ENCODE data around the gene C3orf33.
"Not testable (repeated sequence)": the region's sequence is repeated elsewhere in the genome, so short reads cannot be mapped to it uniquely, and the experiment has no call there.

Gene C3orf33, protein sequence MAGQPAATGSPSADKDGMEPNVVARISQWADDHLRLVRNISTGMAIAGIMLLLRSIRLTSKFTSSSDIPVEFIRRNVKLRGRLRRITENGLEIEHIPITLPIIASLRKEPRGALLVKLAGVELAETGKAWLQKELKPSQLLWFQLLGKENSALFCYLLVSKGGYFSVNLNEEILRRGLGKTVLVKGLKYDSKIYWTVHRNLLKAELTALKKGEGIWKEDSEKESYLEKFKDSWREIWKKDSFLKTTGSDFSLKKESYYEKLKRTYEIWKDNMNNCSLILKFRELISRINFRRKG

DNA sequence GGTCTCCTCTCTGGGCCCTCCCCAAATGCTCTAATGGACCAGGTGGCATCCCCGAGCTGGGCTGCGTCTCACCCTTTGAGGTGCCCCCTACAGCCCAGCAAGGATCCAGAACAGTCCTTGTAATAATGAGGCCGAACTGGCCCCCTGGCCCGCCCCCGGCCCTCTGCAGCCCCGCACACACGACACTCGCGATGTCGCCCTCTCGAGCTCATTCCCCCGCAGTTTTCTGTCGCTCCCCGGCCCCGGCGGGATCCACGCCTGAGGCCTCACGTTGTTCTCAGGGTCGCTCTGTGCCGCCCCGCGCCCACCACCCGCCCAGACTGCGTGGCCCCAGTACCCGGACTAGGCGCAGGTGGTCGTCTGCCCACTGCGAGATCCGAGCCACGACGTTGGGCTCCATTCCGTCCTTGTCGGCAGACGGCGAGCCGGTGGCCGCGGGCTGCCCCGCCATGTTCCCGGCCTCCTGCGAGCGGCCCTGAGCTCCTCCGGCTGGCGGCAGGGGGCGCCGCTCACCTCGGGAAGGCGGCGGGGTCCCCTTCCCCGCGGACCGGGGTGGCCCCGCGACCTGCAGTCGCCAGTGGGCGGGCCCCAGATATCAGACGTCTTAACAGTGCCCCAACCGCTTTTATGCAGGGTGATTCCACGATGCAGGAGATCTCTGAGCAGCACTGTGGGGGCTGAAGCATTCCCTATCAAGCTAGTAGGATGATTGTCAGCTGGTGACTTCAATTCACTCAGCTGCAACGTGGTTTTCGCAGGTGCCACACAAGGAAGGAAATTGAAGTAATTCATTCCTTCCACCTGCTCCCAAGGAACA is at the start of gene C3orf33:
Gene C3orf33 (minus strand): TSS at position 477 of the 817 bp plus-strand sequence. CDS start 26 bp downstream, at position 451.
- Mint-ChIP-seq H3K4me1 (peaks cover 2 to 20% of the 10 kb centered on the region in 2 donors), H3K27me3 (peaks cover 9 to 12% of the 10 kb centered on the region in 2 donors), H3K36me3 (peaks cover 3 to 5% of the 10 kb centered on the region in 2 donors), H3K4me3 (peak within 1 kb of the TSS; percentile 86 to 97), H3K9me3 (no peaks in the 10 kb centered on the region), H3K27ac (peak within 1 kb of the TSS; percentile 88)
- DNase-seq (peak; percentile 70), ATAC-seq (replicated peaks) (peak; percentile 95 to 96)

DNA sequence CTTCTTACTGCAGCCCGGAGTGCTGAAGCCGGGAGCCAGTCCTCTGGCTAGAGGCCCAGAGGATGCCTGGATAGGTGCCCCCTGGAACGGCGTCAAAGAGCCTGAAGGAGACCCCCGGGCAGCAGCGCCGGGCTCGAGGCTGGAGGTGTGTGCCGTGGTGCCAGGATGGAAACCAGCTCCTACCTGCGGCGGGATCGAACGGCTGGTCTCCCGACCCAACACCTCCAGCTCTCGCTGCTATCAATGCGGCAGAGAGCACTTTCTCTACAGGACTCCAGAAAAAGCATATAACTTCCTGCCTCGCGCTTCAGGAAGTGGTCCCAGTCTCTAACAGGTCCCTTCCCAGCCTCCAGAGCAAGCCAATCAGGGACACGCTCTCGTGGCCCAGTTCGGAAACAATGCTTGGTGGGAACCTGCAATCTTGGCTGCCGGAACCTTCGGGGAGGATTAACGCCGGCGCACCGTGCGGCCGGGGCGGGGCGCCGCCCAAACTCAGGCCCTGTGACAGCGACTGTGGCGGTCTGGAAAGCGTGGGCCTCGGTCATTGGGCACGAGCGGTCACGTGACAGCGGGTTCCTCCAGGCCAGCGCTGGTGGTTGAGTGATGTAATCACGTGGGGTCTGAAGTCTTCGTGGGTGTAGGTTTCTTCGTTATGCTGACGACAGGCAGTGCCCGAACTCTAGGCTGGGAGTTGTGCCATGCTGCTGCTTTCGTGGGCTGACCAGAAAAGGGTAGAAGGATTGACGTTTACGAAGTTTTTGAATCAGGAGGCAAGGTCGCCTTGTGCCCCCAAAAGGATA is 48.3 kb upstream of the C3orf33 start, which contains the start of gene SLC33A1:
Gene SLC33A1 (minus strand): TSS at position 287 of the 800 bp plus-strand sequence. CDS start 430 bp downstream, outside the sequence.
- ATAC-seq (replicated peaks) (peak; percentile 93 to 96), DNase-seq (peak; percentile 100)
- no peaks in the 10 kb centered on the region for H3K9me3 Mint-ChIP-seq
- H3K4me3 Mint-ChIP-seq, result peak within 1 kb of the TSS; percentile 92 to 99
- H3K36me3 Mint-ChIP-seq, result peaks cover 7 to 25% of the 10 kb centered on the region in 2 donors
- no peaks in the 10 kb centered on the region for H3K27me3 Mint-ChIP-seq
- peaks cover 17 to 25% of the 10 kb centered on the region in 2 donors for H3K4me1 Mint-ChIP-seq
- peak within 1 kb of the TSS; percentile 98 for H3K27ac Mint-ChIP-seq

DNA sequence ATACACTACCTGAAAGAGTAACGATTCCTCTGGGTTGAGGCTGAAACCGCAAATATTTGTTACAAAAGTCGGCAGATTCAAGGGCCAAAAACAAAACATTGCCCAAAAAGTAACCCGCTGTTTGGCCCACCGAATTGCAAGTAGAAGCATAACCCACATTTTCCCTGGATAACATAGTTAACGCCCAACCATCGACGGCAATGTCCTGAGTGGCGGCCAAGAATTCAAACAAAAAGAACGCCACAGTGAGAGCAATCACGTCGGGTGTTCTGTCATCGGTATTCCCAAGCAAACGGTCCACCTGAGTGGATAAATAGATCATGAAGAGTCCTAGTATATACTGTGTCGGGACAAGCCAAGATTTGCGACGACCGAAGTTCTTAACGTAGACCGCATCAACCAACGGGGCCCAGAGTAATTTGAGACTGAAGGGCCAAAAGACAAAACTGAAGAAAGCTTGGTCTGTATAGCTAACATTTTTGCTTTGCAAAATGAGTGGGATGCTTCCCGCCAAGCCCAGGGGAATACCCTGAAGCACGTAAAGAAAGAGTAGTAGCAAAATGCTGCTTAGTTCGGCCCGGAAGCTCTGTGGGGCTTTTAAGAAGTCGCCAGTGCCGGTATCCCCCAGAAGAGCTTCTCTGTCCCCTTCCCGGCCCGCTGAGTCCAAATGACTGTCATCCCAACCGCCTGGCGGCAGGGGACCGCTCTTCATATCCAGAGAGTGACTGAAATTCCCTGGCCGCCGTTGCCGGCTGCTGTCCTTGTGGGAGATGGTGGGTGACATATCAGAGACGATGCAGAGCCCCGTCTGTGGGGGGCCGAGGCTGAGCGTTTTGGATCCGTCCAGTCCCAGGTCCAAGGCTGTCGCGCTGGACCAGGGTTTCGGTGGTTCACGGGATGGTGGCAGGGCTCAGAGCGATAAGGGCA is 47.4 kb upstream of the C3orf33 start:
- Mint-ChIP-seq H3K27me3 (no peaks in the 10 kb centered on the region), H3K4me3 (peak overlapping the region; percentile 92 to 99), H3K27ac (peak overlapping the region; percentile 98), H3K9me3 (no peaks in the 10 kb centered on the region), H3K36me3 (peaks cover 9 to 29% of the 10 kb centered on the region in 2 donors), H3K4me1 (peaks cover 19 to 26% of the 10 kb centered on the region in 2 donors)
- peak in 1 of 2 donors; percentile 1 for ATAC-seq (replicated peaks)
- DNase-seq, result peak; percentile 4

DNA sequence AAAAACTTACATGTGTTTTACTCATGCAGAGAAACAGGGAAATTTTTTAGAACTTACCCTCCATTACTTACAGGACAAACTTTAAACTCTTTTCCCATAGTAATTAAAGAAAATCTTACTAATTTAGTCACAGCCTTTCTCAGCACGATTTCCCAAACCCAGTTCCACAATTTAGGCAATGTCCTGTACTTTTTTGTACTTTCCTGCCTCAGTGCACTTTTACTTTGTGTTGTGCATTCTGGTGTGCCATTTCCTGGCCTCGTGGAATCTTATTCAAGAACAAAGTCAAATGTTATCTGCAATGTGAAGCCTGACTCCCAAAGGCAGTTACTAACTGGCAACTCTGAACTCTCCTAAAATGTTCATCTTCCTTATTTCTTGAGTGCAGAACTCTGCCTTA is 46.3 kb upstream of the C3orf33 start:
- peaks cover 16 to 37% of the 10 kb centered on the region in 2 donors for H3K36me3 Mint-ChIP-seq

DNA sequence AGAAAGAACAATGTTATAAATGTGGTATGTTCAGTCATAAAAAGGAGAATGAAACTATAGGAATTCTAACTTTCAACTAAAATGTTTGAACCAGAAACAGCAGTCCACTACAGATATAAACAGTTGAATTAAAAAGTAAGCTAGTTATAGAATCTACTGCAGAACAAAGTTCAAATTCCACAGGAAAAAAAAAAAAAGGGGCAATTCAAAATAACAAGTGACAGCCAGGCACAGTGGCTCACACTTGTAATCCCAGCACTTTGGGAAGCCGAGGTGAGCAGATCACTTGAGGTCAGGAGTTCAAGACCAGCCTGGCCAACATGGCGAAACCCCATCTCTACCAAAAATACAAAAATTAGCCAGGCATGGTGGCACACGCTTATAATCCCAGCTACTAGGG is 43.3 kb upstream of the C3orf33 start:
- not testable (repeated sequence) for H3K4me3 Mint-ChIP-seq; H3K27me3 Mint-ChIP-seq; H3K9me3 Mint-ChIP-seq; ATAC-seq (replicated peaks); DNase-seq; H3K27ac Mint-ChIP-seq
- peaks cover 11 to 39% of the 10 kb centered on the region in 2 donors for H3K36me3 Mint-ChIP-seq
- H3K4me1 Mint-ChIP-seq, result peaks cover 20 to 42% of the 10 kb centered on the region in 2 donors

More for the DNA sequence above, 46.3 kb upstream of the C3orf33 start:
- no peaks in the 10 kb centered on the region for H3K27me3 Mint-ChIP-seq
- ATAC-seq (replicated peaks) (no peak), DNase-seq (no peak)
- H3K4me1 Mint-ChIP-seq, result peaks cover 22 to 34% of the 10 kb centered on the region in 2 donors
- H3K4me3 Mint-ChIP-seq, result peak overlapping the region; percentile 92 to 99
- H3K27ac Mint-ChIP-seq, result no peak overlapping the region
- H3K9me3 Mint-ChIP-seq, result no peaks in the 10 kb centered on the region

DNA sequence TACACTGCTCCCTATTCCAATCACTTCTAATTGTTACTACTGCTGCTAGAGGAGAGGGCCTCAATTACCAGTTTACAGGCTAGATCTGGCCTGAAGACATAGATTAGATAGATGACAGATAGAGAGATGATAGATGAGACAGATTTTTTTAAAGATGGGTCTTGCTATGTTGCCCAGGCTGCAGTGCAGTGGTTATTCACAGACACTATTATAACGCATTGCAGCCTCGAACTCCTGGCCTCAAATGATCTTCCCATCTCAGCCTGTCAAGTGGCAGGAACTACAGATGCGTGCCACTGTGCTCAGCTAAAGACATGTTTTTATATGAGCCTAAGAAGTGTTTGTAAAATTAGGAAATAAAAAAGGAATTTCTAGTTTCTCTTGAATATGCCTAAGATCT is 41.9 kb upstream of the C3orf33 start:
- no peak overlapping the region for H3K4me3 Mint-ChIP-seq
- no peak for ATAC-seq (replicated peaks)
- DNase-seq, result no peak
- H3K36me3 Mint-ChIP-seq, result peaks cover 10 to 35% of the 10 kb centered on the region in 2 donors
- H3K4me1 Mint-ChIP-seq, result peaks cover 17 to 37% of the 10 kb centered on the region in 2 donors
- no peaks in the 10 kb centered on the region for H3K9me3 Mint-ChIP-seq
- H3K27me3 Mint-ChIP-seq, result no peaks in the 10 kb centered on the region
- H3K27ac Mint-ChIP-seq, result no peak overlapping the region

DNA sequence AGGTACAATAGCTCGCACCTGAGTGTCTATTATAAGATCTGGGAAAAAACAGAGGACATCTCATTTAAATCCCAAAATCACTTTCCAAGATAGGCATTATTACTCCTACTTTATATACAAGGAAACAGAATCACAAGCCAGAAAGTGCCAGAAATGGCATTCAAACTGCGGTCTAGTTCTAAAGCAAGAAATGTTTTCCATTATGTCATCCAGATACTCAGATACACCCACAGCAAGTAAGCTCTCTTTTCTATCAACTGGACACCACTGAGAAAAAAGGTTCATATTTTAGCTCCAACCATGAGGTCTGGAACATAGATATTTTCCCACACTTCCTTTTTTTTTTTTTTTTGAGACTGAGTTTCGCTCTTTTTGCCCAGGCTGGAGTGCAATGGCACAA is 40.0 kb upstream of the C3orf33 start:
- Mint-ChIP-seq H3K36me3 (peaks cover 11 to 21% of the 10 kb centered on the region in 2 donors), H3K4me1 (peaks cover 9 to 24% of the 10 kb centered on the region in 2 donors), H3K27ac (no peak overlapping the region), H3K27me3 (no peaks in the 10 kb centered on the region), H3K9me3 (no peaks in the 10 kb centered on the region), H3K4me3 (no peak overlapping the region)
- DNase-seq, result no peak
- ATAC-seq (replicated peaks), result no peak

DNA sequence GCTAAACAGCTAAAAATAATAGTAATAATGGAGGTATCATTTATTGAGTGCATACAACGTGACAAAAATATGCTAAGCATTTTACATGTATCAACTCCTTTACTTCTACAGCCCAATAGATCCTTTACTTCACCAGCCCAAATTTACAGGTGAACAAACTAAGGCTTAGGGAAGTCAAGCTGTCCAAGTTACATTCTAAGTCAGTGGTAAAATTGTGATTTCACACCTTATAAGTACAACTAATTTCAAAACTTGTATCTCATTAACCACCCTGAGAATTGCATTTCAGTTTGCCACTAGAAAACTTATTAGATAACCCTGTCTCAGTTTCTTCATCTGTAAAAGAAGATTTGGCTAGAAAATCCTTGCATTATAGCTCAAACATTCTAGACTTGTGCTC is 37.5 kb upstream of the C3orf33 start:
- H3K9me3 Mint-ChIP-seq, result no peaks in the 10 kb centered on the region
- ATAC-seq (replicated peaks) (no peak), DNase-seq (no peak)
- no peak overlapping the region for H3K4me3 Mint-ChIP-seq
- H3K27me3 Mint-ChIP-seq, result no peaks in the 10 kb centered on the region
- peaks cover 7 to 24% of the 10 kb centered on the region in 2 donors for H3K4me1 Mint-ChIP-seq
- no peak overlapping the region for H3K27ac Mint-ChIP-seq
- H3K36me3 Mint-ChIP-seq, result peaks cover 11 to 22% of the 10 kb centered on the region in 2 donors

DNA sequence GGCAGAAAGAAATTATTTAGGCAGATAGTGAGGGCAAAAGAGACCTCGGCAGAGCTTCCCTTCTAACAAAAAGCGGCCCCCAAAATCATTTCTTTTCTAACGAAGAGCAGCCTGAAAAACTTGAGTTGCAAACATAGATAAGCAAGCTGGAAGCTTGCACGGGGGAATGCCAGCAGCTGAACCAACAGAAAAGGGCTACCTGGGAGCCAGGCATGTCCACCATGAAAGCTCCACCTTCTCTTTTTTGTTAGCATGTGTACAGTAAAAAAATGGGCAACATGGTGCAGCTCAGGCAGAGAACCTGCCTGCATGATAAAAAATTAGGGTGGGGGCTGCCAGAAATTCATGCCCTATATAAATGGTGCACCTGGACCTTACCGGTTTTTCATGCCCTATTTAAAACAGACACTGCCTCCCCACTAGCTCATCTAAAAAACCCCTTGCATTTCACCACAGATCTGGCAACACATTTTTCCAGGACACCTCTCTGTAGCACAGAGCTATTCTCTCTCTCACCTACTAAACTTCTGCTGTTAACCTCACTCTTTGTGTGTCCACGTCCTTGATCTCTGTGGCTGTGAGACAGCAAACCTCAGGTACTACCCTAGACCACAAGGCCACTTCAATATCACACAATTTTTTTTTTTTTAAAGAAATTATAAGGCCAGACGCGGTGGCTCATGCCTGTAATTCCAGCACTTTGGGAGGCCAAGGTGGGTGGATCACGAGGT is 29.4 kb upstream of the C3orf33 start:
- Mint-ChIP-seq H3K4me1 (no peaks in the 10 kb centered on the region), H3K9me3 (no peaks in the 10 kb centered on the region), H3K27me3 (no peaks in the 10 kb centered on the region), H3K4me3 (no peak overlapping the region), H3K27ac (no peak overlapping the region), H3K36me3 (peaks cover 5 to 10% of the 10 kb centered on the region in 2 donors)
- DNase-seq (no peak), ATAC-seq (replicated peaks) (no peak)

DNA sequence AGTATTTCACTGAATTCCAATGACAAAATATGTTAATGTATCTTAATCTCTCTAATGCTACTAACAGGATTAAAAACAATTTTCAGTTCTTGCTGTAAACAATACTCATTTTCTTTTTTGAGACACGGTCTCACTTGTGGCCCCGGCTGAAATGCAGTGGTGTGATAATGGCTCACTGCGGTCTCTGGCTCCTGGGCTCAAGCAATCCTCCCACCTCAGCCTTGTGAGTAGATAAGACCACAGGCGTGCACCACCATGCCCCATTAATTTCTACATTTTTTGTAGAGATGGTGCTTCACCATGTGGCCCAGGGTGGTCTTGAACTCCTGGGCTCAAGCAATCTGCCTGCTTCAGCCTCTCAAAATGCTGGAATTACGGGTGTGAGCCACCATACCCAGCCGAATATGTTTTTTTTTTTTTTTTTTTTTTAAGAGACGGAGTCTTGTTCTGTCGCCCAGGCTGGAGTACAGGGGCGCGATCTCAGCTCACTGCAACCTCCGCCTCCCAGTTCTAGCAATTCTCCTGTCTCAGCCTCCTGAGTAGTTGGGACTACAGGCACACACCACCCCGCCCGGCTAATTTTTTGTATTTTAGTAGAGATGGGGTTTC is 22.5 kb upstream of the C3orf33 start:
- ATAC-seq (replicated peaks); H3K9me3 Mint-ChIP-seq; DNase-seq; H3K4me1 Mint-ChIP-seq; H3K27ac Mint-ChIP-seq; H3K4me3 Mint-ChIP-seq; H3K27me3 Mint-ChIP-seq: not testable (repeated sequence)
- peaks cover 2 to 14% of the 10 kb centered on the region in 2 donors for H3K36me3 Mint-ChIP-seq

DNA sequence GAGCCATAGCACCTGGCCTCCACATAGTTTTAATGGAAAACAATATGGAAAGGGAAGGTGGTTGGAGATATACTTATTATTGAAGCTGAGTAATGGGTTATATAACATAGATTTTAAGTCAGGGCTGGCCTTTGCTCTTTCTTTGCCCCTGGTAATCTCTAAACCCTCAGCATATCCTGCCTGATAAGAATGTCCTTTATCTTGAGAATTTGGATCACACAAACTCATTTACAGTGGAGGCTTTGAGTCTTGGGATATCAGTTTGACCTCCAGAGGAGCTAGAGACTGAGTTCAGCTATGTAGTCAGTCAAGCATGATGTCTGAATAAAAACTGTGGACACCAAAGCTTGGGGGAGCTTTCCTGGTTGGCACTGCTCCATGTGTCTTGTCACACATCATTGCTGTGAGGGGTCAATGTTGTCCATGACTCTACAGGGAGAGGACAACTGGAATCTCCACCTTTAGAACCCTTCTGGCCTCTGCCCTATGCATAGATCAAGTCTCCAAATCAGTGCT is 9.0 kb upstream of the C3orf33 start:
- Mint-ChIP-seq H3K4me3 (no peak overlapping the region), H3K27me3 (peaks cover 5 to 6% of the 10 kb centered on the region in 2 donors), H3K9me3 (no peaks in the 10 kb centered on the region), H3K4me1 (no peaks in the 10 kb centered on the region), H3K36me3 (peaks cover 7 to 12% of the 10 kb centered on the region in 2 donors), H3K27ac (no peak overlapping the region)
- ATAC-seq (replicated peaks) (no peak), DNase-seq (no peak)

DNA sequence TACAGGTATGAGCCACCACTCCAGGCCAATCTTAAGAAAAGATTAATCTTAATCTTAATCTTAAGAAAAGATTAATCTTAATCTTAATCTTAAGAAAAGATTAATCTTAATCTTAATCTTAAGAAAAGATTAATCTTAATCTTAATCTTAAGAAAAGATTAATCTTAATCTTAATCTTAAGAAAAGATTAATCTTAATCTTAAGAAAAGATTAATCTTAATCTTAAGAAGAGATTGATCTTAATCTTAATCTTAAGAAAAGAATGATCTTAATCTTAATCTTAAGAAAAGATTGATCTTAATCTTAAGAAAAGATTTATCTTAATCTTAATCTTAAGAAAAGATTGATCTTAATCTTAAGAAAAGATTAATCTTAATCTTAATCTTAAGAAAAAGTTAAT is 7.1 kb upstream of the C3orf33 start:
- not testable (repeated sequence) for H3K27ac Mint-ChIP-seq; H3K4me1 Mint-ChIP-seq; ATAC-seq (replicated peaks); H3K9me3 Mint-ChIP-seq; H3K36me3 Mint-ChIP-seq; H3K4me3 Mint-ChIP-seq; DNase-seq
- peaks cover 9 to 12% of the 10 kb centered on the region in 2 donors for H3K27me3 Mint-ChIP-seq

Data from stimulated activated naive B cell treated with anti-CD40 and anti-IgM and Interleukin-4, amounts not matched to agents 10 μg/mL and 1 μg/mL and 100 μg/mL, for 72 hours (primary cell).